ENCODE measurements around the gene LRP1B.

The LRP1B gene

GRCh38 chr2:141778315-141778835, 352.4 kb downstream of the LRP1B start:
- no peak overlapping the region for H3K4me3 ChIP-seq (replicated peaks; ENCODE audit: low read depth, low read length)
- no peak for TF ChIP-seq CTCF (IDR thresholded peaks at IDR 0.05; ENCODE audit: low read depth, low read length, missing control alignments)
- DNase-seq (ENCODE audit: extremely low read depth, low read depth), result no peak

GRCh38 chr2:141770530-141770929, 360.3 kb downstream of the LRP1B start:
- no peak for TF ChIP-seq CTCF (IDR thresholded peaks at IDR 0.05; ENCODE audit: low read depth, low read length, missing control alignments)
- DNase-seq (ENCODE audit: extremely low read depth, low read depth), result no peak
- no peak overlapping the region for H3K4me3 ChIP-seq (replicated peaks; ENCODE audit: low read depth, low read length)

GRCh38 chr2:141767691-141768090, 363.1 kb downstream of the LRP1B start:
- no peak overlapping the region for H3K4me3 ChIP-seq (replicated peaks; ENCODE audit: low read depth, low read length)
- TF ChIP-seq CTCF (IDR thresholded peaks at IDR 0.05; ENCODE audit: low read depth, low read length, missing control alignments), result no peak
- DNase-seq (ENCODE audit: extremely low read depth, low read depth), result no peak

- no peak overlapping the region for H3K4me3 ChIP-seq (replicated peaks; ENCODE audit: low read depth, low read length)
- no peak for TF ChIP-seq CTCF (IDR thresholded peaks at IDR 0.05; ENCODE audit: low read depth, low read length, missing control alignments)
- no peak for DNase-seq (ENCODE audit: extremely low read depth, low read depth)
Observed at GRCh38 chr2:141767051-141767450, 363.8 kb downstream of the LRP1B start.

- DNase-seq (ENCODE audit: extremely low read depth, low read depth), result no peak
- TF ChIP-seq CTCF (IDR thresholded peaks at IDR 0.05; ENCODE audit: low read depth, low read length, missing control alignments), result no peak
- H3K4me3 ChIP-seq (replicated peaks; ENCODE audit: low read depth, low read length), result no peak overlapping the region
Observed at GRCh38 chr2:141766225-141766624, 364.6 kb downstream of the LRP1B start.

- no peak overlapping the region for H3K4me3 ChIP-seq (replicated peaks; ENCODE audit: low read depth, low read length)
- no peak for DNase-seq (ENCODE audit: extremely low read depth, low read depth)
- TF ChIP-seq CTCF (IDR thresholded peaks at IDR 0.05; ENCODE audit: low read depth, low read length, missing control alignments), result no peak
Observed at GRCh38 chr2:141748616-141749015, 382.2 kb downstream of the LRP1B start.

GRCh38 chr2:141741652-141742051, 389.2 kb downstream of the LRP1B start:
- no peak for TF ChIP-seq CTCF (IDR thresholded peaks at IDR 0.05; ENCODE audit: low read depth, low read length, missing control alignments)
- DNase-seq (ENCODE audit: extremely low read depth, low read depth), result no peak
- H3K4me3 ChIP-seq (replicated peaks; ENCODE audit: low read depth, low read length), result no peak overlapping the region
